GM23338 (cell line): ENCODE data around the gene FAM168B. TPM values are rescaled to one million over a fixed set of nuclear protein-coding genes. Genes with fewer than 3 reads are reported as not detected.
A peak's percentile ranks its signal among the peaks of the same experiment; 100 is the strongest.

Experiments
- ATAC-seq: fragments of 200-7000 bp; cut with Tn5 transposase; 3 replicates; pipeline ENCODE4 v1.9.1; 2020
- DNase-seq: peaks from one replicate; pipeline ENCODE4 v3.0.0-alpha.2; 2015; ENCODE audit warnings: low spot score
- H2AFZ ChIP-seq: fragments of 200-600 bp; sonication (generic); 2 replicates; pipeline ENCODE4 v1.8.0; 2016; ENCODE audit warnings: antibody characterized with exemption, mild to moderate bottlenecking, moderate library complexity
- H3F3A ChIP-seq: fragments of 200-600 bp; sonication (generic); replicated peaks from 2 replicates; pipeline ENCODE4 v1.8.0; 2017; ENCODE audit warnings: antibody characterized with exemption, mixed run types, low read depth
- H3K27ac ChIP-seq: fragments of 200-600 bp; sonication (generic); 2 replicates; pipeline ENCODE4 v1.6.1; 2016; ENCODE audit warnings: low read depth
- H3K27me3 ChIP-seq: fragments of 200-600 bp; sonication (generic); 2 replicates; pipeline ENCODE4 v1.8.0; 2016; ENCODE audit warnings: mild to moderate bottlenecking, mixed run types, moderate library complexity; ENCODE audit not compliant: insufficient read depth
- H3K36me3 ChIP-seq: fragments of 200-600 bp; sonication (generic); 2 replicates; pipeline ENCODE4 v1.8.0; 2016; ENCODE audit warnings: mild to moderate bottlenecking; ENCODE audit not compliant: insufficient read depth
- H3K4me1 ChIP-seq: fragments of 200-600 bp; sonication (generic); 2 replicates; pipeline ENCODE4 v1.8.0; 2016; ENCODE audit warnings: mild to moderate bottlenecking, moderate library complexity; ENCODE audit not compliant: insufficient read depth
- H3K4me2 ChIP-seq: fragments of 200-600 bp; sonication (generic); 2 replicates; pipeline ENCODE4 v1.7.1; 2017; ENCODE audit warnings: mixed run types
- H3K4me3 ChIP-seq: fragments of 200-600 bp; sonication (generic); 2 replicates; pipeline ENCODE4 v1.6.1; 2016; ENCODE audit warnings: mixed run types
- H3K79me2 ChIP-seq: fragments of 200-600 bp; sonication (generic); replicated peaks from 2 replicates; pipeline ENCODE4 v1.8.0; 2017; ENCODE audit warnings: mild to moderate bottlenecking; ENCODE audit not compliant: insufficient read depth
- H3K9me2 ChIP-seq: fragments of 200-600 bp; sonication (generic); 2 replicates; pipeline ENCODE4 v1.8.0; 2017; ENCODE audit not compliant: insufficient read depth
- H4K20me1 ChIP-seq: fragments of 200-600 bp; sonication (generic); replicated peaks from 2 replicates; pipeline ENCODE4 v1.8.0; 2017; ENCODE audit warnings: mild to moderate bottlenecking; ENCODE audit not compliant: insufficient read depth
- H3K27ac Mint-ChIP-seq: 2 replicates; pipeline ENCODE4 v1.8.0; 2020; ENCODE audit warnings: inconsistent platforms, mild to moderate bottlenecking, moderate library complexity, mixed read lengths
- H3K27me3 Mint-ChIP-seq: 3 replicates; pipeline ENCODE4 v1.8.0; 2022; ENCODE audit warnings: low read depth, mild to moderate bottlenecking, moderate library complexity, mixed read lengths, inconsistent platforms; ENCODE audit not compliant: insufficient read depth, poor library complexity
- H3K36me3 Mint-ChIP-seq: 3 replicates; pipeline ENCODE4 v1.8.0; 2021; ENCODE audit warnings: low read depth, mild to moderate bottlenecking, inconsistent platforms, moderate library complexity, mixed read lengths
- H3K4me1 Mint-ChIP-seq: 3 replicates; pipeline ENCODE4 v1.8.0; 2020; ENCODE audit warnings: mild to moderate bottlenecking, inconsistent platforms, mixed read lengths
- H3K4me3 Mint-ChIP-seq: 3 replicates; pipeline ENCODE4 v1.8.0; 2021; ENCODE audit warnings: moderate library complexity, mild to moderate bottlenecking, inconsistent platforms, mixed read lengths
- H3K9me3 Mint-ChIP-seq: 3 replicates; pipeline ENCODE4 v1.8.0; 2020; ENCODE audit warnings: moderate library complexity, mild to moderate bottlenecking, inconsistent platforms, mixed read lengths
- CREB1 ChIP-seq: fragments of 250-450 bp; sonication (Bioruptor Pico); IDR thresholded peaks from 2 replicates; pipeline ENCODE4 v1.5.0; 2020; ENCODE audit warnings: low read depth, mild to moderate bottlenecking, moderate library complexity
- EZH2 ChIP-seq: fragments of 200-600 bp; sonication (generic); IDR thresholded peaks from one replicate; pipeline ENCODE4 v1.8.0; 2017; ENCODE audit warnings: antibody characterized with exemption, mild to moderate bottlenecking, low read depth; ENCODE audit not compliant: unreplicated experiment
- EZH2phosphoT487 ChIP-seq: fragments of 200-600 bp; sonication (generic); IDR thresholded peaks from one replicate; pipeline ENCODE4 v1.8.1; 2018; ENCODE audit warnings: antibody characterized with exemption; ENCODE audit not compliant: unreplicated experiment
- JUNB ChIP-seq: IDR thresholded peaks from one replicate; pipeline ENCODE4 v1.6.1; 2016; ENCODE audit warnings: antibody characterized with exemption; ENCODE audit not compliant: unreplicated experiment
- NANOG ChIP-seq: IDR thresholded peaks from 2 replicates; pipeline ENCODE4 v1.6.1; 2016; ENCODE audit warnings: antibody characterized with exemption, borderline replicate concordance
- POLR2AphosphoS5 ChIP-seq: IDR thresholded peaks from 2 replicates; pipeline ENCODE4 v1.6.1; 2016; ENCODE audit warnings: antibody characterized with exemption, low read depth
- STAT1 ChIP-seq: IDR thresholded peaks from one replicate; pipeline ENCODE4 v1.6.1; 2016; ENCODE audit warnings: antibody characterized with exemption; ENCODE audit not compliant: unreplicated experiment
- ZNF114 ChIP-seq: fragments of 250-450 bp; sonication (Bioruptor Pico); IDR thresholded peaks from 2 replicates; pipeline ENCODE4 v1.5.0; 2020; ENCODE audit warnings: mild to moderate bottlenecking, moderate library complexity
- ZNF331 ChIP-seq: fragments of 250-450 bp; sonication (Bioruptor Pico); IDR thresholded peaks from 2 replicates; pipeline ENCODE4 v1.5.0; 2020; ENCODE audit warnings: low read depth, mild to moderate bottlenecking, moderate library complexity
- polyA plus RNA-seq: library from polyadenylated mRNA; unstranded; fragments of >200 nt; fragmentation: Nextera tagmentation; extraction: Ambion mirVana; gene quantifications from 2 replicates; pipeline ENCODE4 v1.2.1, GENCODE V29; 2016
- total RNA-seq: library from RNA; depleted of rRNA; stranded (reverse); fragments of >200 nt; shearing (Covaris generic); gene quantifications from 2 replicates; pipeline ENCODE4 v1.2.3, GENCODE V29; 2014
- TF ChIP-seq, protein P1 (sequence below): fragments of 250-450 bp; sonication (Bioruptor Pico); IDR thresholded peaks from 2 replicates; pipeline ENCODE4 v1.5.0; 2020; ENCODE audit warnings: mild to moderate bottlenecking, moderate library complexity
- TF ChIP-seq, protein P2 (sequence below): IDR thresholded peaks from one replicate; pipeline ENCODE4 v1.6.1; 2018; ENCODE audit warnings: antibody characterized with exemption; ENCODE audit not compliant: unreplicated experiment
- TF ChIP-seq, protein P3 (sequence below): IDR thresholded peaks from 2 replicates; pipeline ENCODE4 v1.6.1; 2016; ENCODE audit warnings: antibody characterized with exemption
- TF ChIP-seq, protein P4 (sequence below), 2 experiments: fragments of 200-600 bp in 1 of 2; sonication (generic) in 1 of 2; conservative IDR thresholded peaks; 2 replicates each; pipeline versions ENCODE4 v1.5.1 to v1.6.1; 2016 to 2017; ENCODE audit warnings: antibody characterized with exemption in 2 of 2, low read depth in 2 of 2, mild to moderate bottlenecking in 2 of 2, moderate library complexity in 1 of 2

FAM168B gene
- total and polyA plus RNA-seq, 2 experiments from 2014 or later: 18.8 to 76.8 TPM

DNA sequence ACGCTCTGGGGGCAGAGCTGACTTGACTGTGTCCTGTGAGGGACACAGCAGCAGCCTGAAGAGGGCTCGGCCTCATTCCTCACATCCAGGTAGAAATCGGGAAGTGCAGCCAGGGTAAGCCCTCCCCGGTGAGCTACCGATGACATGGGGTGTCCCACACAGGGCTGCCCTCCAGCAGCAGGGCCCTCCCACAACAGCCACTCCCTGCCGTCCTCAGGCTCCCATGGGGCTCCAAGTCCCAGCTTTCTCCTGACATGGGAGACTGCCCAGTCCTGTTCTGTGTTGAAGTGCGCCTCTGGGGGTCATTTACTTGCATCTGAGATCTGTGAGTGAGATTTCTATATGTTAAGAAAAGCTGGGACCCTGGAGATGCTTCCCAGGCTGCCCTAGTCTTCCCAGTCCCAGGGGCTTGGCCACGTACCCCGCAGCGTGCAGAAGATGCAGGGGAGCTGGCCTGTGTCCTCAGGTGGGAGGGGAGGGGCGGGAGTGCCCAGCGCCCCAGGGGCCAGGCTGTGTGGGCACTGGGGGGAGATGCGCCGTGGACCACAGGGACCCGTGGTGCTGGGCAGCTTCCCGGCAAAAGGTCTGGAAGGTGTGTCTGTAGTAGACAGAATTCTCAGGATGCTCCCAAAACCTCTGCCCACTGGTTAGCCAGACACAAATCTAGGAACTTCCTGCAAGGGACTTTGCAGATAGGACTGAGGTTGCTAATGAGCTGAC is 87.9 kb downstream of the FAM168B start:
- DNase-seq (no peak), ATAC-seq (peak; percentile 49)
- Mint-ChIP-seq H3K4me1 (peaks cover 6% of the 10 kb centered on the region; the same call in 2 of the 3 replicates), H3K9me3 (no peaks in the 10 kb centered on the region), H3K27me3 (peaks cover 2% of the 10 kb centered on the region), H3K27ac (no peak overlapping the region), H3K36me3 (no peaks in the 10 kb centered on the region), H3K4me3 (no peak overlapping the region)
- no peak overlapping the region for H3K4me3 ChIP-seq
- no peak overlapping the region for H3K4me2 ChIP-seq
- H3F3A ChIP-seq: no peaks in the 10 kb centered on the region
- H3K4me1 ChIP-seq: no peaks in the 10 kb centered on the region; the same call in 1 of the 2 replicates
- H3K27me3 ChIP-seq: no peaks in the 10 kb centered on the region
- TF ChIP-seq, protein P1, sequence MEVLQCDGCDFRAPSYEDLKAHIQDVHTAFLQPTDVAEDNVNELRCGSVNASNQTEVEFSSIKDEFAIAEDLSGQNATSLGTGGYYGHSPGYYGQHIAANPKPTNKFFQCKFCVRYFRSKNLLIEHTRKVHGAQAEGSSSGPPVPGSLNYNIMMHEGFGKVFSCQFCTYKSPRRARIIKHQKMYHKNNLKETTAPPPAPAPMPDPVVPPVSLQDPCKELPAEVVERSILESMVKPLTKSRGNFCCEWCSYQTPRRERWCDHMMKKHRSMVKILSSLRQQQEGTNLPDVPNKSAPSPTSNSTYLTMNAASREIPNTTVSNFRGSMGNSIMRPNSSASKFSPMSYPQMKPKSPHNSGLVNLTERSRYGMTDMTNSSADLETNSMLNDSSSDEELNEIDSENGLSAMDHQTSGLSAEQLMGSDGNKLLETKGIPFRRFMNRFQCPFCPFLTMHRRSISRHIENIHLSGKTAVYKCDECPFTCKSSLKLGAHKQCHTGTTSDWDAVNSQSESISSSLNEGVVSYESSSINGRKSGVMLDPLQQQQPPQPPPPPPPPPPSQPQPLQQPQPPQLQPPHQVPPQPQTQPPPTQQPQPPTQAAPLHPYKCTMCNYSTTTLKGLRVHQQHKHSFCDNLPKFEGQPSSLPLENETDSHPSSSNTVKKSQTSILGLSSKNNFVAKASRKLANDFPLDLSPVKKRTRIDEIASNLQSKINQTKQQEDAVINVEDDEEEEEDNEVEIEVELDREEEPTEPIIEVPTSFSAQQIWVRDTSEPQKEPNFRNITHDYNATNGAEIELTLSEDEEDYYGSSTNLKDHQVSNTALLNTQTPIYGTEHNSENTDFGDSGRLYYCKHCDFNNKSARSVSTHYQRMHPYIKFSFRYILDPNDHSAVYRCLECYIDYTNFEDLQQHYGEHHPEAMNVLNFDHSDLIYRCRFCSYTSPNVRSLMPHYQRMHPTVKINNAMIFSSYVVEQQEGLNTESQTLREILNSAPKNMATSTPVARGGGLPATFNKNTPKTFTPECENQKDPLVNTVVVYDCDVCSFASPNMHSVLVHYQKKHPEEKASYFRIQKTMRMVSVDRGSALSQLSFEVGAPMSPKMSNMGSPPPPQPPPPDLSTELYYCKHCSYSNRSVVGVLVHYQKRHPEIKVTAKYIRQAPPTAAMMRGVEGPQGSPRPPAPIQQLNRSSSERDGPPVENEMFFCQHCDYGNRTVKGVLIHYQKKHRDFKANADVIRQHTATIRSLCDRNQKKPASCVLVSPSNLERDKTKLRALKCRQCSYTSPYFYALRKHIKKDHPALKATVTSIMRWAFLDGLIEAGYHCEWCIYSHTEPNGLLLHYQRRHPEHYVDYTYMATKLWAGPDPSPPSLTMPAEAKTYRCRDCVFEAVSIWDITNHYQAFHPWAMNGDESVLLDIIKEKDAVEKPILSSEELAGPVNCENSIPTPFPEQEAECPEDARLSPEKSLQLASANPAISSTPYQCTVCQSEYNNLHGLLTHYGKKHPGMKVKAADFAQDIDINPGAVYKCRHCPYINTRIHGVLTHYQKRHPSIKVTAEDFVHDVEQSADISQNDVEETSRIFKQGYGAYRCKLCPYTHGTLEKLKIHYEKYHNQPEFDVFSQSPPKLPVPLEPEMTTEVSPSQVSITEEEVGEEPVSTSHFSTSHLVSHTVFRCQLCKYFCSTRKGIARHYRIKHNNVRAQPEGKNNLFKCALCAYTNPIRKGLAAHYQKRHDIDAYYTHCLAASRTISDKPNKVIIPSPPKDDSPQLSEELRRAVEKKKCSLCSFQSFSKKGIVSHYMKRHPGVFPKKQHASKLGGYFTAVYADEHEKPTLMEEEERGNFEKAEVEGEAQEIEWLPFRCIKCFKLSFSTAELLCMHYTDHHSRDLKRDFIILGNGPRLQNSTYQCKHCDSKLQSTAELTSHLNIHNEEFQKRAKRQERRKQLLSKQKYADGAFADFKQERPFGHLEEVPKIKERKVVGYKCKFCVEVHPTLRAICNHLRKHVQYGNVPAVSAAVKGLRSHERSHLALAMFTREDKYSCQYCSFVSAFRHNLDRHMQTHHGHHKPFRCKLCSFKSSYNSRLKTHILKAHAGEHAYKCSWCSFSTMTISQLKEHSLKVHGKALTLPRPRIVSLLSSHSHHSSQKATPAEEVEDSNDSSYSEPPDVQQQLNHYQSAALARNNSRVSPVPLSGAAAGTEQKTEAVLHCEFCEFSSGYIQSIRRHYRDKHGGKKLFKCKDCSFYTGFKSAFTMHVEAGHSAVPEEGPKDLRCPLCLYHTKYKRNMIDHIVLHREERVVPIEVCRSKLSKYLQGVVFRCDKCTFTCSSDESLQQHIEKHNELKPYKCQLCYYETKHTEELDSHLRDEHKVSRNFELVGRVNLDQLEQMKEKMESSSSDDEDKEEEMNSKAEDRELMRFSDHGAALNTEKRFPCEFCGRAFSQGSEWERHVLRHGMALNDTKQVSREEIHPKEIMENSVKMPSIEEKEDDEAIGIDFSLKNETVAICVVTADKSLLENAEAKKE (CRISPR knock-in tag): no peak
- TF ChIP-seq, protein P2, sequence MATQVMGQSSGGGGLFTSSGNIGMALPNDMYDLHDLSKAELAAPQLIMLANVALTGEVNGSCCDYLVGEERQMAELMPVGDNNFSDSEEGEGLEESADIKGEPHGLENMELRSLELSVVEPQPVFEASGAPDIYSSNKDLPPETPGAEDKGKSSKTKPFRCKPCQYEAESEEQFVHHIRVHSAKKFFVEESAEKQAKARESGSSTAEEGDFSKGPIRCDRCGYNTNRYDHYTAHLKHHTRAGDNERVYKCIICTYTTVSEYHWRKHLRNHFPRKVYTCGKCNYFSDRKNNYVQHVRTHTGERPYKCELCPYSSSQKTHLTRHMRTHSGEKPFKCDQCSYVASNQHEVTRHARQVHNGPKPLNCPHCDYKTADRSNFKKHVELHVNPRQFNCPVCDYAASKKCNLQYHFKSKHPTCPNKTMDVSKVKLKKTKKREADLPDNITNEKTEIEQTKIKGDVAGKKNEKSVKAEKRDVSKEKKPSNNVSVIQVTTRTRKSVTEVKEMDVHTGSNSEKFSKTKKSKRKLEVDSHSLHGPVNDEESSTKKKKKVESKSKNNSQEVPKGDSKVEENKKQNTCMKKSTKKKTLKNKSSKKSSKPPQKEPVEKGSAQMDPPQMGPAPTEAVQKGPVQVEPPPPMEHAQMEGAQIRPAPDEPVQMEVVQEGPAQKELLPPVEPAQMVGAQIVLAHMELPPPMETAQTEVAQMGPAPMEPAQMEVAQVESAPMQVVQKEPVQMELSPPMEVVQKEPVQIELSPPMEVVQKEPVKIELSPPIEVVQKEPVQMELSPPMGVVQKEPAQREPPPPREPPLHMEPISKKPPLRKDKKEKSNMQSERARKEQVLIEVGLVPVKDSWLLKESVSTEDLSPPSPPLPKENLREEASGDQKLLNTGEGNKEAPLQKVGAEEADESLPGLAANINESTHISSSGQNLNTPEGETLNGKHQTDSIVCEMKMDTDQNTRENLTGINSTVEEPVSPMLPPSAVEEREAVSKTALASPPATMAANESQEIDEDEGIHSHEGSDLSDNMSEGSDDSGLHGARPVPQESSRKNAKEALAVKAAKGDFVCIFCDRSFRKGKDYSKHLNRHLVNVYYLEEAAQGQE: no peak
- no peak for TF ChIP-seq NANOG
- TF ChIP-seq POLR2AphosphoS5: no peak
- TF ChIP-seq EZH2phosphoT487: no peak
- TF ChIP-seq JUNB: no peak
- no peak for TF ChIP-seq STAT1
- TF ChIP-seq, protein P3, sequence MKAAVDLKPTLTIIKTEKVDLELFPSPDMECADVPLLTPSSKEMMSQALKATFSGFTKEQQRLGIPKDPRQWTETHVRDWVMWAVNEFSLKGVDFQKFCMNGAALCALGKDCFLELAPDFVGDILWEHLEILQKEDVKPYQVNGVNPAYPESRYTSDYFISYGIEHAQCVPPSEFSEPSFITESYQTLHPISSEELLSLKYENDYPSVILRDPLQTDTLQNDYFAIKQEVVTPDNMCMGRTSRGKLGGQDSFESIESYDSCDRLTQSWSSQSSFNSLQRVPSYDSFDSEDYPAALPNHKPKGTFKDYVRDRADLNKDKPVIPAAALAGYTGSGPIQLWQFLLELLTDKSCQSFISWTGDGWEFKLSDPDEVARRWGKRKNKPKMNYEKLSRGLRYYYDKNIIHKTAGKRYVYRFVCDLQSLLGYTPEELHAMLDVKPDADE: no peak
- TF ChIP-seq, protein P4, sequence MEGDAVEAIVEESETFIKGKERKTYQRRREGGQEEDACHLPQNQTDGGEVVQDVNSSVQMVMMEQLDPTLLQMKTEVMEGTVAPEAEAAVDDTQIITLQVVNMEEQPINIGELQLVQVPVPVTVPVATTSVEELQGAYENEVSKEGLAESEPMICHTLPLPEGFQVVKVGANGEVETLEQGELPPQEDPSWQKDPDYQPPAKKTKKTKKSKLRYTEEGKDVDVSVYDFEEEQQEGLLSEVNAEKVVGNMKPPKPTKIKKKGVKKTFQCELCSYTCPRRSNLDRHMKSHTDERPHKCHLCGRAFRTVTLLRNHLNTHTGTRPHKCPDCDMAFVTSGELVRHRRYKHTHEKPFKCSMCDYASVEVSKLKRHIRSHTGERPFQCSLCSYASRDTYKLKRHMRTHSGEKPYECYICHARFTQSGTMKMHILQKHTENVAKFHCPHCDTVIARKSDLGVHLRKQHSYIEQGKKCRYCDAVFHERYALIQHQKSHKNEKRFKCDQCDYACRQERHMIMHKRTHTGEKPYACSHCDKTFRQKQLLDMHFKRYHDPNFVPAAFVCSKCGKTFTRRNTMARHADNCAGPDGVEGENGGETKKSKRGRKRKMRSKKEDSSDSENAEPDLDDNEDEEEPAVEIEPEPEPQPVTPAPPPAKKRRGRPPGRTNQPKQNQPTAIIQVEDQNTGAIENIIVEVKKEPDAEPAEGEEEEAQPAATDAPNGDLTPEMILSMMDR (conservative IDR thresholded peaks at IDR 0.05; ENCODE audit: low read depth in 2 of 2): no peak
- TF ChIP-seq ZNF114: no peak
- TF ChIP-seq CREB1 (CRISPR knock-in tag): no peak
- no peak for TF ChIP-seq EZH2
- TF ChIP-seq ZNF331 (CRISPR knock-in tag): no peak
- no peaks in the 10 kb centered on the region for H3K79me2 ChIP-seq
- no peaks in the 10 kb centered on the region for H3K36me3 ChIP-seq
- no peak overlapping the region for H2AFZ ChIP-seq
- no peak overlapping the region for H3K27ac ChIP-seq
- no peaks in the 10 kb centered on the region for H3K9me2 ChIP-seq
- no peaks in the 10 kb centered on the region for H4K20me1 ChIP-seq
